ENCODE measurements around the gene LCN6.
"Not testable (repeated sequence)": the region's sequence is repeated elsewhere in the genome, so short reads cannot be mapped to it uniquely, and the experiment has no call there.

- TF ChIP-seq SUZ12 (IDR thresholded peaks at IDR 0.05; ENCODE audit: extremely low read depth, insufficient read depth, insufficient read length); ZNF274 (IDR thresholded peaks at IDR 0.05; ENCODE audit: low read depth, low read length); YY1 (IDR thresholded peaks at IDR 0.05; ENCODE audit: insufficient read depth, insufficient read length): not testable (repeated sequence)
These were observed 37.4 kb upstream of the LCN6 start for GRCh38 chr9:136785565-136786355.

All from NT2/D1 (cell line).